ENCODE results near the gene ZBED1. TPM values are rescaled to one million over a fixed set of nuclear protein-coding genes. Genes with fewer than 3 reads are reported as not detected.

Gene ZBED1
- total and polyA plus RNA-seq, 3 experiments from 2014 or later = 28.0 to 41.9 (median 30.0) TPM

DNA sequence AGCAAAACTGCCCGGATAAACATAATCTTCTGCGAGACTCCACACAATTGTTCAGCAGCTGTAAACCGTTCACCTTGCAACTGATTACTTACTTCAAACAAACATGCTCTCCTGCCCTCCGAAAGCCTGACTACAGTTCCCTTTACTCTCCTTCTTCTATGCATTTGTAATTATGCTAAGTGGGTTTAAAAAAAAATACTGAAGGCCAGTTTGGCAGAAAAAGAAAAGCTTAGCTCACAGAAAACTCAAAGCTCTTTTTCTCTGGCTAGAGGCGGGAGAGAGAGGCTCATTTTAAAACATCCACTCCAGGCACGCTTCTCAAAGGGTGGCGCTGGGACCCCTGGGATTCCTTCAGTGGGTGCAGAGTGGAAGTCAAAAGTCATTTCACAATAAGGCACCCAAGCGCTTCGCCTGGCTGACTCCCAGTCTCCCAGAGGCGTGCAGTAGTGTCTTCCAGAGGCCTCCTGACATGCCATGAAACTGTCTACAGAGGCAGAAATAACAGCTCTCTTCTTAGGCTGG is 1.9 kb downstream of the ZBED1 start:
- no peaks in the 10 kb centered on the region for H3K9me3 Mint-ChIP-seq
- Histone ChIP-seq H3K4me1 (ENCODE audit: insufficient read depth, low read length) (peaks cover 16% of the 10 kb centered on the region), H3K27ac (ENCODE audit: low read depth, low read length) (peak overlapping the region; percentile 32), H3K4me3 (ENCODE audit: low read length) (no peak overlapping the region), H3K27me3 (ENCODE audit: insufficient read depth, low read length, poor library complexity, severe bottlenecking) (no peaks in the 10 kb centered on the region), H3K36me3 (ENCODE audit: insufficient read depth, low read length) (no peaks in the 10 kb centered on the region), H3K9me3 (ENCODE audit: low read length) (no peaks in the 10 kb centered on the region)
- ChIA-PET CTCF (no interaction called here), POLR2A (no interaction called here)
- peaks cover 0 to 21% (median 0%) of the 10 kb centered on the region in 3 donors for H3K36me3 Mint-ChIP-seq
- peaks cover 28 to 45% (median 29%) of the 10 kb centered on the region in 3 donors for H3K4me1 Mint-ChIP-seq
- H3K27me3 Mint-ChIP-seq = no peaks in the 10 kb centered on the region
- H3K4me3 Mint-ChIP-seq = peak overlapping the region; percentile 83 to 90 (median 87)
- peak overlapping the region; percentile 56 to 90 (median 86) for H3K27ac Mint-ChIP-seq
- no peak for DNase-seq

DNA sequence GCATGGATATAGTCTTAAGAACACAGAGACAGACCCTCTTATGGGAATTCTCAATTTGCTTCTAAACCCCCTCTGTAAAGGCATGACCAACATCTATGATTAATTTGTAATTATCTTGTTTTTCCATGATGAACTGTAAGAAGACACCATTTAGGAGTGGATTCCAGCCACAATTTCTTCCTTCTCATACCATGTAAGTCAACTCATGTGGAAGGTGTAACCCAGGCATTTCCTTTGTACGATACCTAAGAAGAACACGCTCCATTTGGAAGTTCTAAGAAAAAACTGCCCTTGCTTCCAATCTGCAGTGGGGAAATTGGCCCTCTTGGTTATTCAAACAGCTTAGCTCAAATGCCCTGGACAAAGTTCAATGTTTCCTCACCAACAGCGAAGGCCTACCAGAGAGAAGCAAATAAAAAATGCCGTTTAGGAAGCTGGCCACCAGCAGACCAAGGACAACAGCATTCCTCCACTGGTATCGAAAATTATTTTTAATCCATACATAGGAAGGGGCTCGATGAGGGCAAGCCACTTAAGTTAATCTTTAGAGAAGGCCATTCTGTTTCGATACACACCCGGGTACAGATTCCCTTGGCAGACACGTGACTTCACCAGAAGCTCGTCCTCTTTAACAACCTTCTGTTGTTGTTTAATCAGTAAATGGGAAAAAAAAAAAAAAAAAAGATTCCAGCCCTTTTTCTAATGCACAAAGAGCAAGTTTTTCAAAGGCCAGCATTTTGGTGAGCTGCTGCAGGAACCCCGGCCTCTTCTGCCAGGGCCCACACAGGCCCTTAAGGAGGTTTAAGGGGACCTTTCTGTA is 2.6 kb downstream of the ZBED1 start:
- ChIA-PET POLR2A (no interaction called here), CTCF (no interaction called here)
- no peak for DNase-seq
- Histone ChIP-seq H3K36me3 (ENCODE audit: insufficient read depth, low read length) (no peaks in the 10 kb centered on the region), H3K4me1 (ENCODE audit: insufficient read depth, low read length) (peaks cover 16% of the 10 kb centered on the region), H3K4me3 (ENCODE audit: low read length) (no peak overlapping the region), H3K27me3 (ENCODE audit: insufficient read depth, low read length, poor library complexity, severe bottlenecking) (no peaks in the 10 kb centered on the region), H3K9me3 (ENCODE audit: low read length) (no peaks in the 10 kb centered on the region), H3K27ac (ENCODE audit: low read depth, low read length) (peak overlapping the region; percentile 32)
- Mint-ChIP-seq H3K4me1 (peaks cover 28 to 45% (median 29%) of the 10 kb centered on the region in 3 donors), H3K4me3 (peak overlapping the region; percentile 65 to 88 (median 86)), H3K27me3 (no peaks in the 10 kb centered on the region), H3K36me3 (peaks cover 0 to 21% (median 0%) of the 10 kb centered on the region in 3 donors), H3K9me3 (no peaks in the 10 kb centered on the region), H3K27ac (peak overlapping the region; percentile 56 to 90 (median 77))

DNA sequence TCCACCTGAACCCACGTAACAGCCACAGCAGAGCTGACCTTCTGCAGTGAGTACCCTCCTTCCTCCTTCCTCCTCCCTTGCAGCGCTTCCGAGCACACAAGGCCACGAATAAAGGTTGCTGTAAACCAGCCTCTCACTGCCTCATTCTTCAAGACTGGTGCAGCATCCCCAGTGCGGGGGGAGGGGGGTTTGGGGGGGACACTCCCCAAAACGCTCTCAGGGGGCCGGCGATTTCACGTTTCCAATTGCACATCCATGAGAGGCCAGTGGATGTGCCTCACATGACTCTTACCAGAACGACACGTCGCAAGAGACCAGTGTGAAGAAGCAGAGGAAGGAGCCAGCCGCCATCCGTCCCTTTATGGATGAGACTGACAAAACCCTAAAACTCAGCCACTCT is 5.2 kb downstream of the ZBED1 start:
- Histone ChIP-seq H3K9me3 (ENCODE audit: low read length) (no peaks in the 10 kb centered on the region), H3K4me1 (ENCODE audit: insufficient read depth, low read length) (peaks cover 16% of the 10 kb centered on the region), H3K36me3 (ENCODE audit: insufficient read depth, low read length) (no peaks in the 10 kb centered on the region), H3K27ac (ENCODE audit: low read depth, low read length) (no peak overlapping the region), H3K4me3 (ENCODE audit: low read length) (no peak overlapping the region), H3K27me3 (ENCODE audit: insufficient read depth, low read length, poor library complexity, severe bottlenecking) (no peaks in the 10 kb centered on the region)
- Mint-ChIP-seq H3K27ac (peak overlapping the region in 1 of 8 donors; percentile 13), H3K4me3 (no peak overlapping the region), H3K9me3 (no peaks in the 10 kb centered on the region), H3K36me3 (peaks cover 0 to 31% (median 2%) of the 10 kb centered on the region in 3 donors), H3K4me1 (peaks cover 26 to 39% (median 34%) of the 10 kb centered on the region in 3 donors), H3K27me3 (no peaks in the 10 kb centered on the region)
- ChIA-PET CTCF (no interaction called here), POLR2A (no interaction called here)
- DNase-seq = no peak

DNA sequence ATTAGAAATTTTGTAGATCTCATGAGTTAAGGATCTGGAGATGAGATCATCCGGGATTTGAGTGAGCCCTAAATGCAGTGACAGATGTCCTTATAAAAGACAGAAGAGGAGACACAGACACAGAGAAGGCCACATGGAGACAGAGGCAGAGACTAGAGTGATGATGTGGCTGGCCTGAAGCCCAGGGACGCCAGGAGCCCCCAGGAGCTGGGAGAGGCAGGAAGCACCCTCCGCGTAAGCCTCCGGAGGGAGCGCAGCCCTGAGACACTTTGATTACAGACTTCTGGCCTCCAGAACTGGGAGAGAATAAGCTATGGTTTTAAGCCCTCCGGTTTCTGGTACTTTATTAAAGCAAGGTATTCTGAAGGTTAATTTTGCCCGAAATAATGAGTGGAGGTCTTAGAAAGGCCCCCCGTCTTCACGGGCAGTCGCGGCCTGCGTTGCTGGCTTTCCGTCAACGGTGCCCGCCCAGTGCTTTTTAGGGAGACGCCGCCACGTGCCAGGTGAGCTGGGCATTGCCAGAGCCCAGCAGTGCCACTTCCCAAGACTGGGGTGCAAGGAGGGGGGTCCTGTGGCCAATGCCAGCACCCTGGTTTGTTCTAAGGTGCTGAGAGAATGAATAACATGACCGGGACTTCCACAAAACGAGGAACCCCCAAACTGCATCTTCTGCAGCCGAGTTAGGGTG is 8.1 kb downstream of the ZBED1 start:
- Mint-ChIP-seq H3K4me1 (peaks cover 7 to 15% (median 10%) of the 10 kb centered on the region in 3 donors), H3K36me3 (peaks cover 2 to 50% (median 8%) of the 10 kb centered on the region in 3 donors), H3K27me3 (no peaks in the 10 kb centered on the region), H3K27ac (peak overlapping the region in 1 of 8 donors; percentile 29), H3K9me3 (no peaks in the 10 kb centered on the region), H3K4me3 (no peak overlapping the region)
- Histone ChIP-seq H3K4me3 (ENCODE audit: low read length) (no peak overlapping the region), H3K27me3 (ENCODE audit: insufficient read depth, low read length, poor library complexity, severe bottlenecking) (no peaks in the 10 kb centered on the region), H3K36me3 (ENCODE audit: insufficient read depth, low read length) (no peaks in the 10 kb centered on the region), H3K27ac (ENCODE audit: low read depth, low read length) (no peak overlapping the region), H3K9me3 (ENCODE audit: low read length) (no peaks in the 10 kb centered on the region), H3K4me1 (ENCODE audit: insufficient read depth, low read length) (no peaks in the 10 kb centered on the region)
- POLR2A ChIA-PET = no interaction called here
- DNase-seq = no peak
- CTCF ChIA-PET = no interaction called here

DNA sequence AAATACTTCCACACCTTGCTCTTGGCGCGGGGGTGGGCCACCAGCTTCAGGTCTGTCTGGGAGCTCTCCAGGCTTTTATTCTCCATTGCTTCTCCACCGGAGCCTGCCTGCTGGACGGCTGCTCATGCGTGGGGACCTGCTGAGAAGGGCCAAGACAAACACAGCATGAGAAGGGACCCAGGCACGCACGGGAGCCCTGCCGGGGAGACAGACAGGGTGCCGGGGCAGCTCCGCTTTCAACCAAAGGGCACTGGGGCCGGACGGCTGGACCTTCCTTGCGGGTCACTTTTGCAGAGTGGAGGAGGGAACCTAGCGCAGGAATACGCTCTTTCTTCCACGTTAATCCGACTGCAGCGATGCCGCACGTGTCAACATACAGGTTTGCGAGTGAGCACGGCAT is 10.1 kb downstream of the ZBED1 start:
- H3K27me3 Mint-ChIP-seq = no peaks in the 10 kb centered on the region
- H3K4me1 ChIP-seq (ENCODE audit: insufficient read depth, low read length) = no peaks in the 10 kb centered on the region
- no peak overlapping the region for H3K27ac ChIP-seq (ENCODE audit: low read depth, low read length)
- no peak overlapping the region for H3K4me3 Mint-ChIP-seq
- H3K36me3 Mint-ChIP-seq = peaks cover 3 to 56% (median 17%) of the 10 kb centered on the region in 3 donors
- POLR2A ChIA-PET = no interaction called here
- H3K4me3 ChIP-seq (ENCODE audit: low read length) = no peak overlapping the region
- CTCF ChIA-PET = no interaction called here
- peaks cover 4 to 13% (median 4%) of the 10 kb centered on the region in 3 donors for H3K4me1 Mint-ChIP-seq
- no peak for DNase-seq
- no peaks in the 10 kb centered on the region for H3K36me3 ChIP-seq (ENCODE audit: insufficient read depth, low read length)
- no peaks in the 10 kb centered on the region for H3K27me3 ChIP-seq (ENCODE audit: insufficient read depth, low read length, poor library complexity, severe bottlenecking)
- H3K9me3 ChIP-seq (ENCODE audit: low read length) = no peaks in the 10 kb centered on the region
- no peaks in the 10 kb centered on the region for H3K9me3 Mint-ChIP-seq
- H3K27ac Mint-ChIP-seq = no peak overlapping the region

DNA sequence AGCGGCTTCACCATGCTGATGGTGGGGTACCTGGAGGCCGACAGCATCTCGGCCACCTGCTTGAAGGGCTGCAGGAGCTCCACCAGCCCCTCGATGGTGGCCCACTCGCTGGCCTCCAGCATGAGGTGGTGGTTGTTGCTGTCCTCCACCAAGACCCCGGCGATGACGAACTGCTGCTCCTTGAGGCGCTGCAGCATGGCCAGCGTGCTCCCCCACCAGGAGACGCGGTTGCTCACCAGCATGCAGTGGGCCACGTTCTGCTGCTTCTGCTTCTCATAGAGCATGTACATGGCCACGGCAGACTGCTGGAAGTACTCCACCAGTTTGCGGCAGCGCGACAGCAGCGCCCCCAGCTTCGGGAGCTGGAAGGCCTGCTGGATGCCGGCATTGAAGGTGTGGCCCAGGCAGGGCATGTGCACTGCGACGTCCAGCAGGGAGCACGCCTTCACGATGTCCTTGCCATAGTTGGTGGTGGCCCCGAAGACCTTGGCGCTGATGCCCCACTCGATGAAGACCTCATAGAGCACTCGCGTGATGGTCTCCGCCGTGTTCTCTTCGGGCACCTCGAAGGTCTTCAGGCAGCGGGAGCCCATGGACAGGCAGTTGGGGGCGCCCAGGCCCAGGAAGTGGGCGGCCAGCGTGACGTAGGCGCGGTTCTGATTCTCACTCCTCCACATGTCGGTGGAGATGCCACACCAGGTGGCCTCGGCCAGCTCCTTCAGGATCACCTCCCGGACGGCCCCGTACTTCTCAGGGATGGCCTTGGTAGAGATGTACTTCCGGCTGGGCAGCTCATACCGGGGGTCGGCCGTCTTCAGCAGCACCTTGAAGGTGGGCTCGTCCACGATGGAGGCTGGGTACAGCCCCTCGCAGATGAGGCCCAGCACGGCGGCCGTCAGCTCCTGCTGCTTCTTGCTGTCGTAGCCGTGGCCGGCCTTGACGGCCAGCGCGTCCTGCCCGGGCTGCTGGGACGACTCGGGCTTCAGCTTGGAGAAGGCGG is 11.0 kb downstream of the ZBED1 start:
- Mint-ChIP-seq H3K9me3 (no peaks in the 10 kb centered on the region), H3K4me1 (peaks cover 3 to 13% (median 4%) of the 10 kb centered on the region in 3 donors), H3K27me3 (no peaks in the 10 kb centered on the region), H3K4me3 (no peak overlapping the region), H3K36me3 (peaks cover 3 to 55% (median 17%) of the 10 kb centered on the region in 3 donors), H3K27ac (no peak overlapping the region)
- no peak overlapping the region for H3K27ac ChIP-seq (ENCODE audit: low read depth, low read length)
- ChIA-PET CTCF (no interaction called here), POLR2A (no interaction called here)
- no peaks in the 10 kb centered on the region for H3K9me3 ChIP-seq (ENCODE audit: low read length)
- H3K4me3 ChIP-seq (ENCODE audit: low read length) = no peak overlapping the region
- no peaks in the 10 kb centered on the region for H3K27me3 ChIP-seq (ENCODE audit: insufficient read depth, low read length, poor library complexity, severe bottlenecking)
- H3K4me1 ChIP-seq (ENCODE audit: insufficient read depth, low read length) = no peaks in the 10 kb centered on the region
- H3K36me3 ChIP-seq (ENCODE audit: insufficient read depth, low read length) = no peaks in the 10 kb centered on the region
- DNase-seq = no peak

DNA sequence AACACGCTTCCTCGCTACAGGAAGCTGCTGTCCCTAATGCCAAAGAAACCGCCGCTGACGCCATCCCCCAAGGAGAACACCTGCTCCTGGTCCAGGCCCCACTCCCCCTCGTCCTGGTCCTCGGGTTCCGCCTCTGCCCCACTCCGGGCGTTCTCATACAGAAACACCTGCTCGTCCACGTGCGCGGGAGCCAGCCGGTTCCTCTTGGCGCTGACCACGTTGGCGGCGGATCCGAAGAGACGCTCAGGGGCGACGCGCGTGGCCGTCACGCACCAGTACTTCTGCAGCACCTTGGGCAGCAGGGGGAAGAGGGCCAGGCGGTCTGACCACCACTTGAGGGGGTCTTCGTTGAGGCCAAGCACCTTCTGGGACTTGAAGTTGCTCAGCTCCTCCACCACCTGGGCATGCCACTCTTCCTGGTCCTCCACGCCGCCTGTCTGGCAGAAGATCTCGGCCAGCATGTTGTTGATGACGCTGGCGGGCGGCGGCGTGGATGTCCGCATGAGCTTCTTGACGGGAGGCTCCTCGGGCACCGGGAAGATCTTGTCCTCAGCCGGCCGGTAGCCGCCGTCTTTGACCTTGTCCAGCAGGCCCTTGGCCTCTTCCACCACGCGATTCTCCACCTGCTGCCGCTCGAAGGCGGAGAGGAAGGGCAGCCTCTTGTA is 12.0 kb downstream of the ZBED1 start:
- no peaks in the 10 kb centered on the region for H3K27me3 ChIP-seq (ENCODE audit: insufficient read depth, low read length, poor library complexity, severe bottlenecking)
- H3K36me3 Mint-ChIP-seq = peaks cover 3 to 60% (median 17%) of the 10 kb centered on the region in 3 donors
- ChIA-PET POLR2A (no interaction called here), CTCF (no interaction called here)
- no peaks in the 10 kb centered on the region for H3K36me3 ChIP-seq (ENCODE audit: insufficient read depth, low read length)
- H3K9me3 Mint-ChIP-seq = no peaks in the 10 kb centered on the region
- no peaks in the 10 kb centered on the region for H3K4me1 ChIP-seq (ENCODE audit: insufficient read depth, low read length)
- no peak overlapping the region for H3K4me3 Mint-ChIP-seq
- H3K27ac Mint-ChIP-seq = peak overlapping the region in 1 of 8 donors; percentile 41
- peaks cover 3 to 13% (median 4%) of the 10 kb centered on the region in 3 donors for H3K4me1 Mint-ChIP-seq
- H3K9me3 ChIP-seq (ENCODE audit: low read length) = no peaks in the 10 kb centered on the region
- H3K4me3 ChIP-seq (ENCODE audit: low read length) = no peak overlapping the region
- H3K27ac ChIP-seq (ENCODE audit: low read depth, low read length) = no peak overlapping the region
- DNase-seq = no peak
- no peaks in the 10 kb centered on the region for H3K27me3 Mint-ChIP-seq

Measured in CD8-positive, alpha-beta memory T cell (primary cell).